ENCODE data around the gene PCDHGC3. TPM values are rescaled to one million over a fixed set of nuclear protein-coding genes. Genes with fewer than 3 reads are reported as not detected.

PCDHGC3 gene
- polyA plus RNA-seq, 1 donor: 83.8 TPM

GRCh38 chr5:141508440-141508797, 32.7 kb downstream of the PCDHGC3 start:
- no peak for DNase-seq (ENCODE audit: low read depth)

DNA sequence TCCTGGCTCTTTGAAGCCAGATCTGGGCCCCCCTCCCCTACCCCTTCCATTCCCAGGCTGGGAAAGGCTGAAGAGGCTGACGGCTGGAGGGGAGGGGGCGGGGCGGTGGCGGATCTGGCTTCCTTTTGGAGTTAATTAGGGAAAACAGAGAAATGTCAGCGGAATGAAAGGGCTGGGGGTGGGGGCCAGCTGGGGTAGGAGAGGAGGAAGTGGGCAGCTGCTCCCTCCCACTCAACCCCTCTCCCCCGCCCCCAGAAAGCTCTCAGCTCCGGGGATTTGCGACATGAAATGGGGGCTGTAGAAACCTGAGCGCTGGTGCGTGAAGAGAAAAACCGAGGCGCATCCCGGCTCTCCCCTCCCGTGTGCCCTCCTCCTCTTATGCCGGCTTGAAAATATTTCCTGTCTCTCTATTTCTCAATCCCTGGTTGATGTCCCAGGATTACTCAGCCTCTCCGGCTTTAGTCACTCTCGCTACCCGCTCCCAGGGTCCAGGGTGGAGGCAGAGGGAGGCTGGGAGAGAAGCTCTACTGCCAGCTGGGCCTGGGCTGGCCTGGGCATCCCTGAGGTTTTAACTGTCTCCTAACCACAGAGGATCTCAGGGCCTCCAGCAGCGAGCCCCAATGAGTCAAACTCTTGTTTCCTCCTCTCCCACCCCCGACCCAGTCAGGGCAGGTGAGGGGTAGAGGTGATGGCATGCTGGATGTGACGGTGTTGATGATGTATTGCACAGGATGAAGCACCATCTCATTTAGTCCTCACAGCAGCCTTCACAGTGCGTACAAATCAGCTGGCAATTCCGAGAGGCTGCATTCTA, 33.2 kb downstream of the PCDHGC3 start:
- DNase-seq (ENCODE audit: low read depth): no peak

- no peak for DNase-seq (ENCODE audit: low read depth)
These were observed 34.4 kb downstream of the PCDHGC3 start for GRCh38 chr5:141510160-141510559.

GRCh38 chr5:141510850-141511601, 35.3 kb downstream of the PCDHGC3 start:
- no peak for DNase-seq (ENCODE audit: low read depth)

DNA sequence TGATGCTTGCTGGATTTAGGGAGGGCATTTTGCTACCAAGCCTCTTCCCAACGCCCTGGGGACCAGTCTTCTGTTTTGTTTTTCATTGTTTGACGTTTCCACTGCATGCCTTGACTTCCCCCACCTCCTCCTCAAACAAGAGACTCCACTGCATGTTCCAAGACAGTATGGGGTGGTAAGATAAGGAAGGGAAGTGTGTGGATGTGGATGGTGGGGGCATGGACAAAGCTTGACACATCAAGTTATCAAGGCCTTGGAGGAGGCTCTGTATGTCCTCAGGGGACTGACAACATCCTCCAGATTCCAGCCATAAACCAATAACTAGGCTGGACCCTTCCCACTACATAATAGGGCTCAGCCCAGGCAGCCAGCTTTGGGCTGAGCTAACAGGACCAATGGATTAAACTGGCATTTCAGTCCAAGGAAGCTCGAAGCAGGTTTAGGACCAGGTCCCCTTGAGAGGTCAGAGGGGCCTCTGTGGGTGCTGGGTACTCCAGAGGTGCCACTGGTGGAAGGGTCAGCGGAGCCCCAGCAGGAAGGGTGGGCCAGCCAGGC, 36.1 kb downstream of the PCDHGC3 start:
- no peak for DNase-seq (ENCODE audit: low read depth)

DNA sequence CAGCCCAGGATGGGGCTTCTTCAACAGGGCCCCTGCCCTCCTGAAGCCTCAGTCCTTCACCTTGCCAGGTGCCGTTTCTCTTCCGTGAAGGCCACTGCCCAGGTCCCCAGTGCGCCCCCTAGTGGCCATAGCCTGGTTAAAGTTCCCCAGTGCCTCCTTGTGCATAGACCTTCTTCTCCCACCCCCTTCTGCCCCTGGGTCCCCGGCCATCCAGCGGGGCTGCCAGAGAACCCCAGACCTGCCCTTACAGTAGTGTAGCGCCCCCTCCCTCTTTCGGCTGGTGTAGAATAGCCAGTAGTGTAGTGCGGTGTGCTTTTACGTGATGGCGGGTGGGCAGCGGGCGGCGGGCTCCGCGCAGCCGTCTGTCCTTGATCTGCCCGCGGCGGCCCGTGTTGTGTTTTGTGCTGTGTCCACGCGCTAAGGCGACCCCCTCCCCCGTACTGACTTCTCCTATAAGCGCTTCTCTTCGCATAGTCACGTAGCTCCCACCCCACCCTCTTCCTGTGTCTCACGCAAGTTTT, 36.7 kb downstream of the PCDHGC3 start:
- no peak for DNase-seq (ENCODE audit: low read depth)

DNA sequence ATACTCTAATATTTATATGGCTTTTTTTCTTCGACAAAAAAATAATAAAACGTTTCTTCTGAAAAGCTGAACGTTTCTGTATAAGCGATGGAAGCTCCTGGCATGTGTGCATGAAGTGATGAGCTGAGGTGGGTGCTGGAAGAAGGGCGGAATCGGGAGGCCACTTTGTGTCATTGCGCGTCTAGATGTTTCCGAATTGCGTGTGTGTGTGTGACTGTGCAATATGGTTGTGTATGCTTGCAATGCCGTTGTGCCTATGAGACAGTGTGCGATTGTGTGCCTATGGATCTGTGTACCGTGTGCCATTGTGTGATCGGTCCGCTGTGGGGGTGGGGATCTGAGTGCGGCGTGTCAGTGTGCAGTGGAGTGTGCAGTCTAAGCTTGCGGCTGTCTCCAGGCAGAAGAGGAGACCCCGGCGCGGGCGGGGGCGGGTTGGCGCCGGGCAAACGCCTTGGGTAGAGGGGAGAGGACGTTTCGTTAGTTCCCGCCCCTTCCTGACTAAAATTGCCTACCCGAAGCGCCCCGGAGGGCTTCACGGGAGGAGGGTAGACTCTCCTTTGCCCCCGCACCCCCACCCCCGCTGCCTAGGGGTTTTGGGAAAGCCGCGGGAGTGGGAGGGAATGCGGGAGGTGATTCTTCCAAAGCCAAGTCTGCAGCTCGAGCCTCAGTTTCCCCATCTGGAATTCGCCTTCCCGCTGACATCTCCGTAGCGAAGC, 37.3 kb downstream of the PCDHGC3 start:
- no peak for DNase-seq (ENCODE audit: low read depth)

- DNase-seq (ENCODE audit: low read depth): peak; percentile 80
These were observed 38.0 kb downstream of the PCDHGC3 start for GRCh38 chr5:141513627-141514329.

- DNase-seq (ENCODE audit: low read depth): no peak
These were observed 38.8 kb downstream of the PCDHGC3 start for GRCh38 chr5:141514330-141515133.

- no peak for DNase-seq (ENCODE audit: low read depth)
These were observed 39.4 kb downstream of the PCDHGC3 start for GRCh38 chr5:141515141-141515540.

DNA sequence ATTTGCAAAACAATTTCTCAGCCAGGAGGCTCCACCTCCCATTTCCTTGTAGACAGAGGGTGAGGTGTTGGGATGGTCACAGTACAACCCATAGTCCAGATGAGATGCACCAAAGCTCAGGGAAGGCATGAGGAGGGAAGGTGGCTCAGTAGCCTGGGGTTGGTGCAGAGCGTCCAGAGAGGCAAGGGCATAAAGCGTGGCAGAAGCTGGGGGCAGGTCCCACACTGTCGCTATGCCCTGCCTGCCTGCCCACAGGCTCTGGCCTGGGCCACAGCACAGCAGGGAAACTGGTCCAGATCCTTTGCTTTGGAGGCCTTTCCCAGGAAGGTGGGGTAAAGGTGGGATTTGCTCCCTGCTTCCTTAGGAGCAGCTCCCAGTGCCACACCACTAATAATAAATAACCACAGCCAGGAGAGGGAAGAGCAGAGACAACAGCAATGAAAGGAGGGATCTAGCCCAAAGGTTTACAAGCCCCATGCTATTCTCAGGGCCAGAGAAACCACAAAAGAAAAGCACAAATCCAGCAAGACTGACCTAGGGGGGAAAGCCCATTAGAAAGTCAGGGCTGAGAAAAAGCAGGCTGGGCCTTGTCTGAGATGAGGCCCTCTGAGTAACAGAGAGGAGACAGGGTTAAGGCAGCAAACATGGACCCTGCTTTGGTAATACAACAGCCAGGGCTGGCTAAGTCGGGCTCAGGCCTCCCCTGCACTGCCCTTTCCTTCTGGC, 40.3 kb downstream of the PCDHGC3 start:
- no peak for DNase-seq (ENCODE audit: low read depth)

DNA sequence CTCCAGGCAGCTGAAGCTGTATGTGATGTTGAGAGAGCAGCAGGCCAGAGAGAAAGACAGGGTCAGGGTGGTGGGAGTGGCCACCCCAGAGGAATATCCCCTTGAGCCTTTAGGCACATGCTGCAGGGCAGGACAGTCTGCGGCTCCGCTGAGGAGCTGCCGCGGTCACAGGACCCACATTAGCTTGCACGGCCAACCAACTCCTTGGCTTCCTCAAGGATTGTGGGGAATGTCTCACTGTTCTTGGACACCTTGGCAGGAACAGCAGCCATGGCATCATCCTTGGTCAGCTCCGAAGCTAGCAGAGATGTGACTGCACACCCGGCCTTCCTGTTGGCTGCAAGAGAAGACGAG, 40.9 kb downstream of the PCDHGC3 start:
- DNase-seq (ENCODE audit: low read depth): no peak

DNA sequence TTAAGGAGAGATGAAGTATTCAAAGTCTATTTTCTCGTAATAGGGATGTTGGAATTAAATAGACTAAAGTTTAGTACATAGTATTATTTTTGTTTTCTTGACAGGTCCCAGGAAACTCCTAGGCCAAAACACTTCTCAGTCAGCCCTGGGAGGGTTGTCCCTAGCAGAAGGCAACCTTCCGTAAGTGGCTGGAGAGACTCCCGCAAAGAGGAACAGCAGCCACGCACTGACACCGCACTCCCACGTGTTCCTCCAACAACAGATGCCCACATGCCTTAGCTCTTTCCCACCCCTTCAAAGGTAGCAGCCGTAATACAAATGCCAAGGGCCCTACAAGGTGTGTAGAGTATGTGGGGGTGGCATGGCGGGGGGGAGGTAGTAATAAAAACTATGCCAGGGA, 41.5 kb downstream of the PCDHGC3 start:
- DNase-seq (ENCODE audit: low read depth): no peak

DNA sequence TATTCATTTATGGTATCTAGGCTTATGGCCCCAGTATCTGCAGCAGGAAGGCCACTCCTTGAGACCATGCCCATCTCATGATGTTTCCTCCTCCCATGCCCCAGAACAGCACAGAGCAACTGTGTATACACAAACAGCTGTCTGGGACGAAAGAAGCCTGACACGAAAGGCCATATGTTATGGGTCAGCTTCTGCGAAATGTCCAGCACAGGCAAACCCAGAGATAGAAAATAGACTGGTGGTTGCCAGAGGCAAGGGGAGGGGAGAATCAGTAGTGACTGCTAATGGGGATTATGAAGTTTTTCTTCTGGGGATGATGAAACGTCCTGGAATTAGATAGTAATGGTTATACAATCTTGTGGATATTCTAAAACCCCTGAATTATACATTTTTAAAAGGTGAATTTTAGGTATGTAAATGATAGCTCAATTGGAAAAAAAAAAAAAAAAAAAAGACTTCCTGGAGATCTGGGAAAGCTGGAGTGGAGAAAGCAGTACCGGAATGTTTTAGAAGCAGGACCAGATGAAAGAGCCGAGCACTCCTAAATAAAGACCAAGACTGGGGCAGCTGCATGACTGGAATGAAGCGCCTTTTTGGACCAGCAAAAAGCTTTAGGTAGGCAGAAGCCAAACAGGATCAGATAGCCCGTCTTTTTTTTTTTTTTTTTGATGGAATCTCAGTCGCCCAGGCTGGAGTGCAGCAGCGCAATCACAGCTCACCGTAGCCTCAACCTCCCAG, 42.3 kb downstream of the PCDHGC3 start:
- DNase-seq (ENCODE audit: low read depth): no peak

GRCh38 chr5:141518618-141519015, 42.9 kb downstream of the PCDHGC3 start:
- DNase-seq (ENCODE audit: low read depth): no peak

GRCh38 chr5:141519605-141520565, 44.1 kb downstream of the PCDHGC3 start:
- no peak for DNase-seq (ENCODE audit: low read depth)

DNA sequence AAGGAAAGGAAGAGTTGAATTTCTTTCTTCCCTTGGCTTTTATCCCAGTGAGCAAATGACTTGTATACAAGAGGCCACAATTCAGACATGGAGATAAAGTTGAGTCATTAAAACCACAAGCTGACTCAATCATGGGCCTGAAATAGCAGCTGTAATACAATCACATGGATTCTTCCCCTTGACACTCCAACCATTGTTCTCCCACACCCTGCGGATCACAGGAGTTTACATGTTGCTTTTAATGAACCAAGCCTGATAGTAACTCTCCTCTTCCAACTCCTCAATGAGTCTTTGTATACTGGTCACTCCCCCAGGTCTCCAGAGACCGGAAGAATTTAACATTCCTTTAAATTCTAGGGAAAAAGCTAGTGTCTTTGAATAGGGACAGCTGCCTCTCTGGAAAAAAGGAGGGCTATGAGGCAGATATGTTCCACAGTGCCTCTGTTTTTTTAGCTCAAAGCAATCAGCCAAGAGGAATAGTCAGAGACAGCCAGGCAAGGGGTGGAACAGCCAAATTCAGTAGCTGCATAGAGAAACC, 45.5 kb downstream of the PCDHGC3 start:
- DNase-seq (ENCODE audit: low read depth): no peak

DNA sequence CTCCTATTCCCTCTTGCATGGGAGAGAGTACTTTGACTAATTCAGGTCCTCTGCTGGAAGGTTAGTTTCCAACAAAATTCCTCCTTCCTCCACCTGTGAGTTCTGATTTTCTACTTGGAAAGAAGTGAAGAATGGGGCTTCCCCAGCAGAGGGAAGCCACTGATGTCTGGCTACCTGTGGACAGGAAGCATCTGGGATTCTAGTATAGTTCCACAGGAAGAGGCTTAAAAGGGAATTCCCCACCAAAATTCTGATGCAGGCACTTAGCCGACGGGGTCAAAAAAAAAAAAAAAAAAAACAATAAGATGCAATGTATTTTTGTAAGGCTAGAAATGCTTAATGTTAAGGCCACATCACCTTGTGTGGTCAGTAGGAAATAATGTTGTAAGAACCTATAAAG, 46.5 kb downstream of the PCDHGC3 start:
- no peak for DNase-seq (ENCODE audit: low read depth)

Data from forelimb muscle (tissue), 1 donor.